IMR-90 (cell line): ENCODE data around the gene EPB41L4A. TPM values are rescaled to one million over a fixed set of nuclear protein-coding genes. Genes with fewer than 3 reads are reported as not detected.

Experiments
- microRNA-seq, 2 experiments: library from miRNA; stranded (forward) in 1 of 2; unstranded in 1 of 2; fragments of 10-50 nt in 1 of 2; fragments of <30 nt in 1 of 2; gene quantifications in 1 of 2; microRNA quantifications in 1 of 2; one replicate each; pipeline versions ENCODE3 to v1.1.0; 2013 to 2020; ENCODE audit not compliant: insufficient read depth in 1 of 2, insufficient read length in 1 of 2, unreplicated experiment in 1 of 2
- polyA plus RNA-seq, 3 experiments: library from polyadenylated mRNA; depleted of rRNA; stranded (reverse); fragments of >200 nt; gene quantifications; 2 replicates each; pipeline ENCODE4 v1.2.3, GENCODE V29; 2012; ENCODE audit warnings: low replicate concordance in 1 of 3
- small RNA-seq, 5 experiments: library from RNA; depleted of rRNA; stranded (forward); fragments of <200 nt; gene quantifications; one replicate each; pipeline ENCODE3, GENCODE V24; 2012
- total RNA-seq: library from RNA; depleted of rRNA; stranded (reverse); fragments of >200 nt; gene quantifications from 2 replicates; pipeline ENCODE4 v1.2.3, GENCODE V29; 2012

Gene EPB41L4A
- total and polyA plus RNA-seq, 2 of the 4 experiments (the other 2 are of a cell fraction) = under 0.01 to 0.02 TPM

Small RNA genes within 50 kb of the gene (microRNA-seq; reads per million reads assigned to microRNA genes)
- gene AC010265.1 (ENCODE audit: insufficient read depth, insufficient read length) = not detected
- not detected for gene HMGB3P16 (ENCODE audit: insufficient read depth, insufficient read length)
- gene SNORA13 (ENCODE audit: insufficient read depth, insufficient read length) = 7.2 reads per million

Small RNA genes within 50 kb of the gene (small RNA-seq; reads per million reads assigned to genes)
- gene AC010265.1 (0 reads per million in 5 experiments), gene HMGB3P16 (0 reads per million in 5 experiments), gene SNORA13 (26.7 to 403 (median 50.6) reads per million in 5 experiments)
